LNCaP clone FGC (cell line): ENCODE measurements around the gene CCDC85B.

Experiments used
- DNase-seq: peaks from one replicate; pipeline ENCODE4 v3.0.0-alpha.2; 2011; ENCODE audit warnings: low read depth
- H3K4me3 ChIP-seq: 2 replicates; pipeline ENCODE4 v1.5.1; 2011; ENCODE audit warnings: mild to moderate bottlenecking, low read depth, low read length, control low read depth
- CTCF ChIP-seq: IDR thresholded peaks from 2 replicates; pipeline ENCODE4 v1.5.1; 2012; ENCODE audit warnings: mild to moderate bottlenecking; ENCODE audit not compliant: control insufficient read depth, insufficient read depth; ENCODE audit errors: extremely low read depth

Gene CCDC85B

GRCh38 chr11:65931773-65932557 lies 41.5 kb downstream of the CCDC85B start:
- TF ChIP-seq CTCF = no peak
- no peak overlapping the region for H3K4me3 ChIP-seq
- no peak for DNase-seq

- TF ChIP-seq CTCF = no peak
- H3K4me3 ChIP-seq = no peak overlapping the region
- DNase-seq = no peak
These were observed 42.1 kb downstream of the CCDC85B start for GRCh38 chr11:65932558-65932919.

GRCh38 chr11:65934014-65934413 lies 43.5 kb downstream of the CCDC85B start:
- no peak overlapping the region for H3K4me3 ChIP-seq
- DNase-seq = no peak
- TF ChIP-seq CTCF = no peak

- no peak for DNase-seq
- TF ChIP-seq CTCF = no peak
- H3K4me3 ChIP-seq = no peak overlapping the region
These were observed 47.3 kb downstream of the CCDC85B start for GRCh38 chr11:65937766-65938165.
